Bronchial smooth muscle cell (primary cell): Measurements from ENCODE around the gene MIF4GD. TPM values are rescaled to one million over a fixed set of nuclear protein-coding genes. Genes with fewer than 3 reads are reported as not detected.

Experiments used
- total RNA-seq: library from RNA; depleted of rRNA; stranded (reverse); fragments of >200 nt; gene quantifications from 2 replicates; pipeline ENCODE4 v1.2.1, GENCODE V29; 2014

MIF4GD gene
- total RNA-seq, result 3.3 and 5.5 TPM in 2 replicates

GRCh38 chr17:75270966-75271232 lies at the start of gene MIF4GD:
TSS of gene MIF4GD (minus strand) at chr17:75271231. CDS start at chr17:75270195, 1,036 bp downstream.

GRCh38 chr17:75289115-75289831 lies 18.2 kb upstream of the MIF4GD start, which contains the start of gene SLC25A19:
TSS of gene SLC25A19 (minus strand) at chr17:75289433. CDS start at chr17:75286764, 2,669 bp downstream.

GRCh38 chr17:75261336-75262111 lies 9.5 kb downstream of the MIF4GD start, which contains the start of the genes GGA3 and MRPS7:
TSS of gene GGA3 (minus strand) at chr17:75261606. CDS start at chr17:75261587, 19 bp downstream.
TSS of gene MRPS7 (plus strand) at chr17:75261879. CDS start at chr17:75261901, 22 bp downstream.

Other genes with a start within 250 kb of the MIF4GD start
- gene ATP5PD, start 224.3 kb downstream of the MIF4GD start, total RNA-seq, result 279 and 442 TPM in 2 replicates
- 10.6 and 12.8 TPM in 2 replicates for gene KCTD2, start 224.0 kb downstream of the MIF4GD start, total RNA-seq
- 4.7 and 10.6 TPM in 2 replicates for gene SLC16A5, start 183.3 kb downstream of the MIF4GD start, total RNA-seq
- gene ARMC7, start 161.3 kb downstream of the MIF4GD start, total RNA-seq, result 1.7 and 1.8 TPM in 2 replicates
- 16.4 and 35.6 TPM in 2 replicates for gene NT5C, start 139.5 kb downstream of the MIF4GD start, total RNA-seq
- gene JPT1, start 116.7 kb downstream of the MIF4GD start, total RNA-seq, result 24.1 and 39.9 TPM in 2 replicates
- 134 and 198 TPM in 2 replicates for gene SUMO2, start 88.3 kb downstream of the MIF4GD start, total RNA-seq
- gene NUP85, start 65.6 kb downstream of the MIF4GD start, total RNA-seq, result 21.1 and 22.6 TPM in 2 replicates
- gene GGA3, start 9.6 kb downstream of the MIF4GD start, total RNA-seq, result 11.5 and 17.8 TPM in 2 replicates
- 43.1 and 46.0 TPM in 2 replicates for gene MRPS7, start 9.4 kb downstream of the MIF4GD start, total RNA-seq
- 3.3 and 4.3 TPM in 2 replicates for gene SLC25A19, start 18.2 kb upstream of the MIF4GD start, total RNA-seq
- gene GRB2, start 134.4 kb upstream of the MIF4GD start, total RNA-seq, result 41.0 and 50.4 TPM in 2 replicates
- gene TMEM94, start 185.4 kb upstream of the MIF4GD start, total RNA-seq, result 21.0 and 29.6 TPM in 2 replicates
- gene CASKIN2, start 244.3 kb upstream of the MIF4GD start, total RNA-seq, result 3.8 and 4.9 TPM in 2 replicates
- gene TSEN54, start 245.3 kb upstream of the MIF4GD start, total RNA-seq, result 5.9 and 8.2 TPM in 2 replicates